ENCODE data around the gene MCC.
A peak's percentile ranks its signal among the peaks of the same experiment; 100 is the strongest.

The MCC gene

GRCh38 chr5:112976432-112977309 is 511.6 kb downstream of the MCC start, which contains the start of gene DCP2:
Gene DCP2, plus strand, starts transcription at chr5:112976798. Its CDS starts 136 bp downstream, at chr5:112976934.
- peak; percentile 97 for DNase-seq (ENCODE audit: low spot score)

GRCh38 chr5:112975721-112976431 is 512.4 kb downstream of the MCC start:
- no peak for DNase-seq (ENCODE audit: low spot score)

DNA sequence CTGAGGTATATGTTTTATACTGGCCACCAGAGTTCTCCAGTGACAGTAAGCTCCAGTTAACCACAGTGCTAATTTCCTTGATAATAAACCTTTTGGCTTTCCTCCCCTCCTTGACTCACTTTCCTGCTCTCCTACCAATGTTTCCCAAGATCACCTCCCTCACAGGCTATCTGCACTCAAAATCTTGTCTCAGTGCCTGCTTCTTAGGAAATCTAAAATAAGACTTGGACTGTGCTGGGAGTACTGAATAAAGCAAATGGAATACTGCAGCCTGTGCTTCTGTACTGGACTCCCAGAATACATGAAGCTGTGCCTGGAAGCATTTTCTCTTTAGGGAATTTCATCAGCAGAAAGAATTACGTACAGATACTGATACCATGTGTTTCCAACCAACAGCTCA is 513.4 kb downstream of the MCC start:
- no peak for DNase-seq (ENCODE audit: low spot score)

DNA sequence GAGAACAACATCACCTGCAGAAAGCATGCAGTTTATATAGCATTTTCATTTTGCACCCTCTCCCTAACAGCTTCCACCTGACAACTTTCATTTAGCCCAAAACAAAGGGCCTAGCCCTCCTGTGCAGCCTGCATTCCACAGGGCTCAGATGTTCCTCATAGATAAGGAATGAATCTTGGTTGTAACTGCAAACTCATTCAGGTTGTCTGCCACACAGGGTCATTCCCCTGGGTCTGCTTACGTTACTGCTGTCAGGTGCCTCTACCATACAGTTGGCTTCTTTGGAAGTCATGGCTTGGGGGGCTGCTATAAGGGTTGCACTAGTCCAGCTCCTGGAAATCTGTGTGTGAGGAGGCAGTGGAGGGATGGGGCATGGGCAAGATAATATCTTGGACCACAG is 514.3 kb downstream of the MCC start:
- no peak for DNase-seq (ENCODE audit: low spot score)

DNA sequence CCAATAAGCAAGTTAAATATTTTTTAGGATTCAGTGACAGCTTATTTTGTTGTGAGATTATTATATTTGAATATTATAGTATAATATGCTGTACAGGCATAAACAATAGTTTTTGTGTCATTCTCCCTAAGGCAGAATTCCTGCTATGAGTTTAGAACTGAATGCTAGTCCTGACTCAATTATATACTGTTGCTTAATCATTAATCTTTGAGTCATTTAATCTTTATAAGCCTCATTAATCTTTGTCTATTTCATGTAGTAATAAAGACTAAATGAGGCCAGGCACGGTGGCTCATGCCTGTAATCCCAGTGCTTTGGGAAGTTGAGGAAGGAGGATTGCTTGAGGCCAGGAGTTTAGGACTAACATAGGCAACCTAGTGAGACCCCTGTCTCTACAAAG is 515.2 kb downstream of the MCC start:
- DNase-seq (ENCODE audit: low spot score) = no peak

Data from AG20443 (cell line).